ENCODE measurements around the gene BPTF. TPM values are rescaled to one million over a fixed set of nuclear protein-coding genes. Genes with fewer than 3 reads are reported as not detected.

Gene BPTF
- total and polyA plus RNA-seq, 2 of the 13 experiments (the other 11 are each of a cell fraction or from before 2014, with no cell fraction given), result 43.5 to 66.1 TPM

DNA sequence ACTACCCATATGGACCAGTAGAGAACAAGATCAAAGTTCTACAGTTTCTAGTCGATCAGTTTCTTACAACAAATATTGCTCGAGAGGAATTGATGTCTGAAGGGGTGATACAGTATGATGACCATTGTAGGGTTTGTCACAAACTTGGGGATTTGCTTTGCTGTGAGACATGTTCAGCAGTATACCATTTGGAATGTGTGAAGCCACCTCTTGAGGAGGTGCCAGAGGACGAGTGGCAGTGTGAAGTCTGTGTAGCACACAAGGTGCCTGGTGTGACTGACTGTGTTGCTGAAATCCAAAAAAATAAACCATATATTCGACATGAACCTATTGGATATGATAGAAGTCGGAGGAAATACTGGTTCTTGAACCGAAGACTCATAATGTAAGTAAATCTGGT is 29.1 kb downstream of the BPTF start (continued):
- TF ChIP-seq ZNF362 (CRISPR knock-in tag; IDR thresholded peaks at IDR 0.05; ENCODE audit: borderline replicate concordance), result no peak
- TF ChIP-seq, protein P1, sequence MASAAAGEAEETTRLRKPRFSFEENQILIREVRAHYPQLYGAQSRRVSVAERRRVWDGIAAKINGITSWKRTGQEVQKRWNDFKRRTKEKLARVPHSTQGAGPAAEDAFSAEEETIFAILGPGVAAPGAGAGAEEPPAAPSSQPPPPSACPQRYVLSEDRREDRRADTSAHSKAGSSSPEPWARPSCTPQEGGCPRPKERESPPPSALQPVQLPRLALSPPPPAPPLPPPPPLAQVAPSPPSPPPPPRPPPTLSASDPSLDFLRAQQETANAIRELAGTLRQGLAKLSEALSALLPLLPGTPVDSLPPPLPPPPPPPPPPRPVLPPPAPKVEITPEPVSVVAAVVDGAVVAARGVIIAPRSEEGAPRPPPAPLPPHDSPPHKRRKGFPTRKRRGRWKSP (CRISPR knock-in tag; IDR thresholded peaks at IDR 0.05), result no peak
- TF ChIP-seq CREB3 (CRISPR knock-in tag; IDR thresholded peaks at IDR 0.05), result no peak
- no peak for TF ChIP-seq MAFG (CRISPR knock-in tag; IDR thresholded peaks at IDR 0.05)
- TF ChIP-seq FOXK1 (CRISPR knock-in tag; IDR thresholded peaks at IDR 0.05; ENCODE audit: borderline replicate concordance, low read depth), result no peak
- no peak for TF ChIP-seq POLR2AphosphoS2 (IDR thresholded peaks at IDR 0.05; ENCODE audit: low read depth, low read length)
- TF ChIP-seq, protein P2, sequence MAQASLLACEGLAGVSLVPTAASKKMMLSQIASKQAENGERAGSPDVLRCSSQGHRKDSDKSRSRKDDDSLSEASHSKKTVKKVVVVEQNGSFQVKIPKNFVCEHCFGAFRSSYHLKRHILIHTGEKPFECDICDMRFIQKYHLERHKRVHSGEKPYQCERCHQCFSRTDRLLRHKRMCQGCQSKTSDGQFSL (CRISPR knock-in tag; IDR thresholded peaks at IDR 0.05), result no peak
- TF ChIP-seq, protein P3, sequence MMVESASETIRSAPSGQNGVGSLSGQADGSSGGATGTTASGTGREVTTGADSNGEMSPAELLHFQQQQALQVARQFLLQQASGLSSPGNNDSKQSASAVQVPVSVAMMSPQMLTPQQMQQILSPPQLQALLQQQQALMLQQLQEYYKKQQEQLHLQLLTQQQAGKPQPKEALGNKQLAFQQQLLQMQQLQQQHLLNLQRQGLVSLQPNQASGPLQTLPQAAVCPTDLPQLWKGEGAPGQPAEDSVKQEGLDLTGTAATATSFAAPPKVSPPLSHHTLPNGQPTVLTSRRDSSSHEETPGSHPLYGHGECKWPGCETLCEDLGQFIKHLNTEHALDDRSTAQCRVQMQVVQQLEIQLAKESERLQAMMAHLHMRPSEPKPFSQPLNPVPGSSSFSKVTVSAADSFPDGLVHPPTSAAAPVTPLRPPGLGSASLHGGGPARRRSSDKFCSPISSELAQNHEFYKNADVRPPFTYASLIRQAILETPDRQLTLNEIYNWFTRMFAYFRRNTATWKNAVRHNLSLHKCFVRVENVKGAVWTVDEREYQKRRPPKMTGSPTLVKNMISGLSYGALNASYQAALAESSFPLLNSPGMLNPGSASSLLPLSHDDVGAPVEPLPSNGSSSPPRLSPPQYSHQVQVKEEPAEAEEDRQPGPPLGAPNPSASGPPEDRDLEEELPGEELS (CRISPR knock-in tag; IDR thresholded peaks at IDR 0.05), result no peak
- no peak for TF ChIP-seq PPARG (CRISPR knock-in tag; conservative IDR thresholded peaks at IDR 0.05)
- TF ChIP-seq, protein P4, sequence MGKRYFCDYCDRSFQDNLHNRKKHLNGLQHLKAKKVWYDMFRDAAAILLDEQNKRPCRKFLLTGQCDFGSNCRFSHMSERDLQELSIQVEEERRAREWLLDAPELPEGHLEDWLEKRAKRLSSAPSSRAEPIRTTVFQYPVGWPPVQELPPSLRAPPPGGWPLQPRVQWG (CRISPR knock-in tag; IDR thresholded peaks at IDR 0.05; ENCODE audit: borderline replicate concordance, low read depth), result no peak
- TF ChIP-seq ZNF12 (CRISPR knock-in tag; IDR thresholded peaks at IDR 0.05), result no peak
- no peak for TF ChIP-seq ELF1 (CRISPR knock-in tag; IDR thresholded peaks at IDR 0.05)
- TF ChIP-seq RAD51 (IDR thresholded peaks at IDR 0.05; ENCODE audit: borderline replicate concordance), result no peak

All from HepG2 (cell line).